K562 (cell line): ENCODE measurements around the gene ZDHHC11B. TPM values are rescaled to one million over a fixed set of nuclear protein-coding genes. Genes with fewer than 3 reads are reported as not detected.
"Not testable (repeated sequence)": the region's sequence is repeated elsewhere in the genome, so short reads cannot be mapped to it uniquely, and the experiment has no call there.

ENCODE experiments used
- ATAC-seq: fragments of 200-7000 bp; cut with Tn5 transposase; 3 replicates; pipeline ENCODE4 v1.9.1; 2020; ENCODE audit warnings: moderate library complexity
- BruUV-seq: library from RNA; stranded (reverse); fragments of 400-500 nt; replicated peaks from 2 replicates; lab custom pipeline; 2021; lab: Mats Ljungman, UMichigan
- CTCF ChIA-PET: fragments of 300-600 bp; formaldehyde crosslinking; extraction: SDS; loops from one replicate; lab custom pipeline; 2021; ENCODE audit warnings: low intra/inter-chr PET ratio; lab: Yijun Ruan, JAX
- POLR2A ChIA-PET: fragments of 300-600, 350-650 bp; sonication (Branson Sonifier 250); formaldehyde crosslinking; extraction: SDS; loops from one replicate; lab custom pipeline; 2021; ENCODE audit warnings: antibody characterized with exemption, inconsistent platforms; lab: Yijun Ruan, JAX
- DNase-seq, 4 experiments: peaks; one replicate each; pipeline versions ENCODE4 v3.0.0 to v3.0.0-alpha.2; 2011 to 2018; ENCODE audit warnings: low spot score in 3 of 4, mixed read lengths in 3 of 4; ENCODE audit errors: extremely low read depth in 1 of 4
- FAIRE-seq: peaks from 2 replicates; lab custom pipeline; 2011; peaks lifted over from hg19 to GRCh38; lab: Jason Lieb, UNC
- H2AFZ ChIP-seq: 2 replicates; pipeline ENCODE4 v1.6.0; 2011; ENCODE audit warnings: low read depth, low read length, control low read depth, inconsistent platforms
- H3K27ac ChIP-seq: fragments of 200-600 bp; 3 replicates; pipeline ENCODE4 v1.8.0; 2011; ENCODE audit warnings: low read depth, mild to moderate bottlenecking, control low read depth, inconsistent platforms, low read length, moderate library complexity, mixed read lengths; ENCODE audit errors: extremely low read depth
- H3K27me3 ChIP-seq, 2 experiments: fragments of 300-600 bp in 1 of 2; 2 replicates in 1 of 2; 3 replicates in 1 of 2; pipeline versions ENCODE4 v1.6.0 to v1.8.0; 2011; ENCODE audit warnings: inconsistent platforms in 2 of 2, low read length in 2 of 2, mild to moderate bottlenecking in 1 of 2, mixed read lengths in 1 of 2, moderate library complexity in 1 of 2; ENCODE audit not compliant: control insufficient read depth in 2 of 2, insufficient read depth in 2 of 2
- H3K36me3 ChIP-seq: fragments of 300-600 bp; 3 replicates; pipeline ENCODE4 v1.8.0; 2011; ENCODE audit warnings: mild to moderate bottlenecking, low read length, inconsistent platforms; ENCODE audit not compliant: control insufficient read depth, insufficient read depth
- H3K4me1 ChIP-seq, 2 experiments: fragments of 200-600 bp in 1 of 2; replicated peaks in 1 of 2; 2 replicates in 1 of 2; 3 replicates in 1 of 2; pipeline versions ENCODE4 v1.5.1 to v1.8.0; 2011; ENCODE audit warnings: inconsistent platforms in 2 of 2, low read length in 2 of 2, mild to moderate bottlenecking in 1 of 2, mixed read lengths in 1 of 2, moderate library complexity in 1 of 2; ENCODE audit not compliant: control insufficient read depth in 2 of 2, insufficient read depth in 2 of 2
- H3K4me2 ChIP-seq: 2 replicates; pipeline ENCODE4 v1.6.1; 2011; ENCODE audit warnings: low read length, control low read depth, inconsistent platforms, mixed read lengths; ENCODE audit not compliant: insufficient read depth
- H3K4me3 ChIP-seq: fragments of 200-600 bp; sonication (generic), shearing (Covaris generic); 2 replicates; pipeline ENCODE4 v1.5.1; 2016; ENCODE audit warnings: control low read depth, inconsistent platforms
- H3K79me2 ChIP-seq: fragments of 200-600 bp; 3 replicates; pipeline ENCODE4 v1.8.0; 2011; ENCODE audit warnings: low read length, inconsistent platforms; ENCODE audit not compliant: control insufficient read depth, insufficient read depth
- H3K9ac ChIP-seq, 2 experiments: 2 replicates each; pipeline versions ENCODE4 v1.6.0 to v1.6.1; 2011; ENCODE audit warnings: low read depth in 2 of 2, low read length in 2 of 2, control low read depth in 1 of 2, inconsistent platforms in 1 of 2, mild to moderate bottlenecking in 1 of 2, mixed read lengths in 1 of 2; ENCODE audit not compliant: insufficient read depth in 1 of 2
- H3K9me1 ChIP-seq: one replicate; pipeline ENCODE4 v1.6.0; 2011; ENCODE audit warnings: inconsistent platforms, mild to moderate bottlenecking, low read length, moderate library complexity; ENCODE audit not compliant: control insufficient read depth, insufficient read depth
- H3K9me3 ChIP-seq: replicated peaks from 2 replicates; pipeline ENCODE4 v1.5.1; 2011; ENCODE audit warnings: low read depth, low read length, inconsistent platforms; ENCODE audit not compliant: control insufficient read depth, insufficient read depth
- H4K20me1 ChIP-seq: replicated peaks from 2 replicates; pipeline ENCODE4 v1.6.1; 2011; ENCODE audit warnings: low read length, inconsistent platforms, mixed read lengths; ENCODE audit not compliant: control insufficient read depth, insufficient read depth
- EGR1 ChIP-seq: fragments of 450-650 bp; conservative IDR thresholded peaks from 2 replicates; pipeline ENCODE4 v1.6.1; 2017; ENCODE audit warnings: mild to moderate bottlenecking
- WGBS: fragments of 100-300 bp; shearing (Covaris generic); methylation state at CpG from one replicate; pipeline ENCODE4 v1.1.6; 2016; ENCODE audit warnings: low coverage, mixed read lengths; ENCODE audit not compliant: insufficient coverage; ENCODE audit errors: missing lambda C conversion rate; 5-methylcytosine and 5-hydroxymethylcytosine counted together
- in situ Hi-C: fragments of 300-500 bp; cut with MboI; formaldehyde crosslinking; loops from 4 replicates; pipeline ENCODE4 v1.15.0; 2018; ENCODE audit warnings: inconsistent platforms, mixed read lengths
- intact Hi-C: fragments of 100-400 bp; cut with micrococcal nuclease; formaldehyde crosslinking; loops from 2 replicates; pipeline ENCODE4 v1.14.2; 2022
- polyA plus RNA-seq, 8 experiments: library from polyadenylated mRNA; depleted of rRNA in 4 of 8; stranded (reverse) in 5 of 8; unstranded in 3 of 8; fragments of >200 nt; fragmentation: Nextera tagmentation in 2 of 8; fragmentation: Illumina TruSeq in 1 of 8; extraction: Ambion mirVana in 2 of 8; extraction: Trizol in 1 of 8; gene quantifications; 2 replicates each; pipeline versions ENCODE4 v1.2.1 to v1.2.3, GENCODE V29; 2011 to 2014; ENCODE audit warnings: inconsistent platforms in 1 of 8, missing spikeins in 1 of 8
- total RNA-seq, 7 experiments: library from RNA; depleted of rRNA in 6 of 7; stranded (reverse); fragments of >200 nt in 6 of 7; fragmentation: Illumina TruSeq in 2 of 7; extraction: Trizol in 2 of 7; gene quantifications; 2 replicates each; pipeline versions ENCODE4 v1.2.1 to v1.2.3, GENCODE V29; 2011 to 2021; ENCODE audit warnings: low replicate concordance in 1 of 7

ZDHHC11B gene
- total and polyA plus RNA-seq, 9 of the 15 experiments (the other 6 are each of a cell fraction or from before 2014, with no cell fraction given) = 0.03 to 0.23 (median 0.15) TPM; not detected in 3

DNA sequence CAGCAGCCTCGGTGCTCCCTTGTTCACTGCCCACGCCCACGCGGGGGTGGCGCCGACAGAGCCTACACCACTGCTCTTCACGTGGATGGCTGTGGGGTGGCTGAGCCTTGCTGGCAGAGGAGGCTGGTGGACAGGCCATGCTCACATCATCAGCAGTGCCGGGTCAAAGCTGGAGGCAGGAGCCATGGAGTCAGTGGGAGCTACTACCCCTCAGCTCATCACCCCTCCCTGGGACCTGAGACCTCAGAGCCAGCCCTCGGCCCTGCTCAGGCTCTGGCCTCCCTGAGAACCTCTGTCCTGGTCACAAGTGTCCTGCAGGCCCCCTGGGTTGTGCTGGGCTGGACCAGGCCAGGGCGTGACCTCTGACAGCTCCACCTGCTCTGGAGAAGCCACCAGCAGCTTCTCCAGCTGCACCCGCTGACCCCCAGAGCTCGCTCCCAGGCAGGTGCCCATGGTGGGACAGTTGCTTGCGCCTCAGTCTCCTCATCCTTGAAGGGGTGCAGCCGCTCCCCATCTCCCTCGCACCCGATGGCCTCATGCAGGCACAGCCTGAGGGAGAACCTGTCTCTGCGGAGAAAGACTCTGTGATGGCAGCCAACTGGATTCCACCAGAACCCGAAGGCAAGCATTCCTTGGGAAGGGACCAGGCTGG is 9.5 kb downstream of the ZDHHC11B start:
- DNase-seq = peak in 1 of 4 experiments; percentile 2
- H4K20me1 ChIP-seq, H3K27ac ChIP-seq, H3K79me2 ChIP-seq, H3K4me2 ChIP-seq, BruUV-seq, H3K9me1 ChIP-seq, H3K9ac ChIP-seq, FAIRE-seq, H3K9me3 ChIP-seq, H2AFZ ChIP-seq, H3K36me3 ChIP-seq, H3K4me3 ChIP-seq, CTCF ChIA-PET, ATAC-seq: not testable (repeated sequence)
- in situ Hi-C loops (loop anchor here (5.0 kb wide), 1 partner anchor 98 kb away; no protein-coding TSS in a partner anchor), intact Hi-C loops (loop anchor here (5.0 kb wide), 1 partner anchor 93 kb away; no protein-coding TSS in a partner anchor)
- TF ChIP-seq EGR1 = 0 out of 2 replicates have a peak, but pooled peaks have one; percentile 16
- H3K4me1 ChIP-seq = peaks cover 0 to 24% of the 10 kb centered on the region in 2 experiments; a peak in 3 of 5 replicates
- POLR2A ChIA-PET = interaction anchor here (0.5 to 0.7 kb wide), 2 partner anchors 148 to 164 kb away, joined by 3 to 4 read pairs; no protein-coding TSS in a partner anchor
- 3% methylated on average over 17 of the region's 18 CpGs for WGBS
- peaks cover 0 to 21% of the 10 kb centered on the region in 2 experiments; a peak in 2 of 5 replicates for H3K27me3 ChIP-seq

DNA sequence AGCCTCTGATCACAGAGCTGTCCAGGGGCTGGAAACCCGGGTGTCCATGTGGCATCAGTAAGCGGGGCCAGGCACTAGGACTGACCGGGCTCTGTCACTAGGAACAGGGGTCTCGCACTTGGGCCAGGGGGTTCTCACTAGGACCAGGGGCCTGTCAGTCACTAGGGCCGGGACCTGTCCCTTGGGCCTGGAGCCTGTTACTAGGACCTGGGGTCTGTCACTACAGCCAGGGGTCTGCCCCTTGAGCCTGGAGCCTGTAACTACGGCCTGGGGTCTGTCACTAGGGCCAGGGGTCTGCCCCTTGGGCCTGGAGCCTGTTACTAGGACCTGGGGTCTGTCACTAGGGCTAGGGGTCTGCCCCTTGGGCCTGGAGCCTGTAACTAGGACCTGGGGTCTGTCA is 10.2 kb downstream of the ZDHHC11B start:
- H2AFZ ChIP-seq, H3K9me3 ChIP-seq, H3K27ac ChIP-seq, H3K79me2 ChIP-seq, POLR2A ChIA-PET, FAIRE-seq, H3K9me1 ChIP-seq, H3K4me2 ChIP-seq, CTCF ChIA-PET, ATAC-seq, BruUV-seq, H3K9ac ChIP-seq, H4K20me1 ChIP-seq, H3K4me3 ChIP-seq, H3K36me3 ChIP-seq: not testable (repeated sequence)
- Histone ChIP-seq H3K4me1 (peaks cover 0 to 24% of the 10 kb centered on the region in 2 experiments; a peak in 3 of 5 replicates), H3K27me3 (peaks cover 0 to 21% of the 10 kb centered on the region in 2 experiments; a peak in 2 of 5 replicates)
- intact Hi-C loops = loop anchor here (5.0 kb wide), 1 partner anchor 92 kb away; no protein-coding TSS in a partner anchor
- DNase-seq = peak in 2 of 4 experiments; percentile 10 to 13
- WGBS = 14% methylated on average over 6 of the region's 6 CpGs
- in situ Hi-C loops = loop anchor here (5.0 kb wide), 1 partner anchor 97 kb away; no protein-coding TSS in a partner anchor
